ENCODE measurements around the gene ESRRA. TPM values are rescaled to one million over a fixed set of nuclear protein-coding genes. Genes with fewer than 3 reads are reported as not detected.

ESRRA gene
- total and polyA plus RNA-seq, 2 of the 13 experiments (the other 11 are each of a cell fraction or from before 2014, with no cell fraction given) = 18.1 to 36.3 TPM

- TF ChIP-seq CTCF (CRISPR knock-in tag; IDR thresholded peaks at IDR 0.05) (peak; percentile 29; the same call in 1 of the 2 replicates), NFE2 (CRISPR knock-in tag; IDR thresholded peaks at IDR 0.05) (no peak), HOXA3 (CRISPR knock-in tag; IDR thresholded peaks at IDR 0.05) (peak; percentile 99), MEF2D (CRISPR knock-in tag; IDR thresholded peaks at IDR 0.05) (peak; percentile 79), ZNF580 (CRISPR knock-in tag; IDR thresholded peaks at IDR 0.05; ENCODE audit: borderline replicate concordance, low read depth) (peak; percentile 92; the same call in 1 of the 2 replicates), KDM2A (CRISPR knock-in tag; IDR thresholded peaks at IDR 0.05; ENCODE audit: borderline replicate concordance, low read depth) (peak; percentile 88), ZBTB2 (CRISPR knock-in tag; IDR thresholded peaks at IDR 0.05; ENCODE audit: low read depth) (peak; percentile 73; the same call in 1 of the 2 replicates), ETV5 (CRISPR knock-in tag; IDR thresholded peaks at IDR 0.05; ENCODE audit: borderline replicate concordance) (peak; percentile 89), CREB1 (IDR thresholded peaks at IDR 0.05) (peak; percentile 70), CREB1 (CRISPR knock-in tag; IDR thresholded peaks at IDR 0.05) (peak; percentile 93), HOMEZ (CRISPR knock-in tag; IDR thresholded peaks at IDR 0.05; ENCODE audit: low read depth) (peak; percentile 47; the same call in 1 of the 2 replicates), PRPF4 (IDR thresholded peaks at IDR 0.05; ENCODE audit: low read depth, low read length, poor library complexity, severe bottlenecking) (no peak), ZNF362 (CRISPR knock-in tag; IDR thresholded peaks at IDR 0.05; ENCODE audit: borderline replicate concordance) (no peak; the same call in 1 of the 2 replicates), ZNF326 (CRISPR knock-in tag; IDR thresholded peaks at IDR 0.05; ENCODE audit: borderline replicate concordance) (0 out of 2 replicates have a peak, but pooled peaks have one; percentile 23), ETV6 (CRISPR knock-in tag; conservative IDR thresholded peaks at IDR 0.05) (peak; percentile 5; the same call in 1 of the 2 replicates), ZNF713 (CRISPR knock-in tag; IDR thresholded peaks at IDR 0.05) (no peak), ZNF703 (CRISPR knock-in tag; IDR thresholded peaks at IDR 0.05; ENCODE audit: borderline replicate concordance) (peak; percentile 17; the same call in 1 of the 2 replicates)
- TF ChIP-seq, protein P1, sequence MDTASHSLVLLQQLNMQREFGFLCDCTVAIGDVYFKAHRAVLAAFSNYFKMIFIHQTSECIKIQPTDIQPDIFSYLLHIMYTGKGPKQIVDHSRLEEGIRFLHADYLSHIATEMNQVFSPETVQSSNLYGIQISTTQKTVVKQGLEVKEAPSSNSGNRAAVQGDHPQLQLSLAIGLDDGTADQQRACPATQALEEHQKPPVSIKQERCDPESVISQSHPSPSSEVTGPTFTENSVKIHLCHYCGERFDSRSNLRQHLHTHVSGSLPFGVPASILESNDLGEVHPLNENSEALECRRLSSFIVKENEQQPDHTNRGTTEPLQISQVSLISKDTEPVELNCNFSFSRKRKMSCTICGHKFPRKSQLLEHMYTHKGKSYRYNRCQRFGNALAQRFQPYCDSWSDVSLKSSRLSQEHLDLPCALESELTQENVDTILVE (CRISPR knock-in tag; IDR thresholded peaks at IDR 0.05) = peak; percentile 95
- TF ChIP-seq, protein P2, sequence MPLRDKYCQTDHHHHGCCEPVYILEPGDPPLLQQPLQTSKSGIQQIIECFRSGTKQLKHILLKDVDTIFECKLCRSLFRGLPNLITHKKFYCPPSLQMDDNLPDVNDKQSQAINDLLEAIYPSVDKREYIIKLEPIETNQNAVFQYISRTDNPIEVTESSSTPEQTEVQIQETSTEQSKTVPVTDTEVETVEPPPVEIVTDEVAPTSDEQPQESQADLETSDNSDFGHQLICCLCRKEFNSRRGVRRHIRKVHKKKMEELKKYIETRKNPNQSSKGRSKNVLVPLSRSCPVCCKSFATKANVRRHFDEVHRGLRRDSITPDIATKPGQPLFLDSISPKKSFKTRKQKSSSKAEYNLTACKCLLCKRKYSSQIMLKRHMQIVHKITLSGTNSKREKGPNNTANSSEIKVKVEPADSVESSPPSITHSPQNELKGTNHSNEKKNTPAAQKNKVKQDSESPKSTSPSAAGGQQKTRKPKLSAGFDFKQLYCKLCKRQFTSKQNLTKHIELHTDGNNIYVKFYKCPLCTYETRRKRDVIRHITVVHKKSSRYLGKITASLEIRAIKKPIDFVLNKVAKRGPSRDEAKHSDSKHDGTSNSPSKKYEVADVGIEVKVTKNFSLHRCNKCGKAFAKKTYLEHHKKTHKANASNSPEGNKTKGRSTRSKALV (CRISPR knock-in tag; IDR thresholded peaks at IDR 0.05) = peak; percentile 23
Measured at GRCh38 chr11:64269540-64270220, 35.6 kb upstream of the ESRRA start (continued).
